Endodermal cell (in vitro differentiated cells): ENCODE results near the gene PPBP. TPM values are rescaled to one million over a fixed set of nuclear protein-coding genes. Genes with fewer than 3 reads are reported as not detected.

ENCODE experiments used
- DNase-seq: peaks from one replicate; pipeline ENCODE4 v3.0.0-alpha.2; 2017
- H3K27ac ChIP-seq: 2 replicates; pipeline ENCODE4 v1.5.1; 2013; ENCODE audit warnings: mild to moderate bottlenecking, low read depth, low read length, moderate library complexity
- H3K27me3 ChIP-seq: 2 replicates; pipeline ENCODE4 v1.6.1; 2013; ENCODE audit warnings: mild to moderate bottlenecking, low read length, moderate library complexity; ENCODE audit not compliant: insufficient read depth, control insufficient read depth, poor library complexity, severe bottlenecking
- H3K36me3 ChIP-seq: 2 replicates; pipeline ENCODE4 v1.7.0; 2013; ENCODE audit warnings: mild to moderate bottlenecking, low read length, moderate library complexity; ENCODE audit not compliant: control insufficient read depth, insufficient read depth
- H3K4me1 ChIP-seq: one replicate; pipeline ENCODE4 v1.7.0; 2013; ENCODE audit warnings: low read length; ENCODE audit not compliant: control insufficient read depth, insufficient read depth
- H3K4me3 ChIP-seq: 2 replicates; pipeline ENCODE4 v1.5.1; 2013; ENCODE audit warnings: mild to moderate bottlenecking, low read length, moderate library complexity
- H3K9ac ChIP-seq: 2 replicates; pipeline ENCODE4 v1.6.1; 2013; ENCODE audit warnings: mild to moderate bottlenecking, low read length, moderate library complexity; ENCODE audit not compliant: poor library complexity, severe bottlenecking; ENCODE audit errors: extremely low read depth
- H3K9me3 ChIP-seq: 2 replicates; pipeline ENCODE4 v1.6.1; 2013; ENCODE audit warnings: mild to moderate bottlenecking, low read length, moderate library complexity; ENCODE audit not compliant: control insufficient read depth
- H3K27ac Mint-ChIP-seq: 2 replicates; pipeline ENCODE4 v1.8.0; 2020; ENCODE audit warnings: mixed read lengths
- H3K27me3 Mint-ChIP-seq: 2 replicates; pipeline ENCODE4 v1.8.0; 2021; ENCODE audit warnings: mild to moderate bottlenecking, mixed read lengths; ENCODE audit not compliant: insufficient read depth
- H3K36me3 Mint-ChIP-seq: 2 replicates; pipeline ENCODE4 v1.8.0; 2020; ENCODE audit warnings: low read depth, mixed read lengths
- H3K4me1 Mint-ChIP-seq: 2 replicates; pipeline ENCODE4 v1.8.0; 2020; ENCODE audit warnings: mixed read lengths
- H3K4me3 Mint-ChIP-seq: 2 replicates; pipeline ENCODE4 v1.8.0; 2020; ENCODE audit warnings: mild to moderate bottlenecking, moderate library complexity, mixed read lengths
- H3K9me3 Mint-ChIP-seq: 2 replicates; pipeline ENCODE4 v1.8.0; 2020; ENCODE audit warnings: mild to moderate bottlenecking, mixed read lengths
- CTCF ChIP-seq: fragments of 200-600 bp; sonication (generic); conservative IDR thresholded peaks from 2 replicates; pipeline ENCODE4 v1.5.0; 2021; ENCODE audit warnings: antibody characterized with exemption, mild to moderate bottlenecking
- WGBS, 2 experiments: methylation state at CpG; one replicate each; pipeline versions ENCODE4 v1.1.5 to v1.1.7; 2013; ENCODE audit warnings: missing lambda C conversion rate in 2 of 2, mixed read lengths in 1 of 2; ENCODE audit not compliant: insufficient coverage in 1 of 2, insufficient read length in 1 of 2; 5-methylcytosine and 5-hydroxymethylcytosine counted together
- total RNA-seq, 2 donors: library from RNA; stranded (reverse); fragmentation: NEBNext Ultra II Directional in 1 of 2; extraction: Animal tissue kit (Norgen Biotek cat#: 25700) in 1 of 2; gene quantifications; 2 replicates in 1 of 2; 3 replicates in 1 of 2; pipeline ENCODE4 v1.2.1, GENCODE V29; 2021

PPBP gene
- total RNA-seq, 2 donors from 2014 or later = not detected

DNA sequence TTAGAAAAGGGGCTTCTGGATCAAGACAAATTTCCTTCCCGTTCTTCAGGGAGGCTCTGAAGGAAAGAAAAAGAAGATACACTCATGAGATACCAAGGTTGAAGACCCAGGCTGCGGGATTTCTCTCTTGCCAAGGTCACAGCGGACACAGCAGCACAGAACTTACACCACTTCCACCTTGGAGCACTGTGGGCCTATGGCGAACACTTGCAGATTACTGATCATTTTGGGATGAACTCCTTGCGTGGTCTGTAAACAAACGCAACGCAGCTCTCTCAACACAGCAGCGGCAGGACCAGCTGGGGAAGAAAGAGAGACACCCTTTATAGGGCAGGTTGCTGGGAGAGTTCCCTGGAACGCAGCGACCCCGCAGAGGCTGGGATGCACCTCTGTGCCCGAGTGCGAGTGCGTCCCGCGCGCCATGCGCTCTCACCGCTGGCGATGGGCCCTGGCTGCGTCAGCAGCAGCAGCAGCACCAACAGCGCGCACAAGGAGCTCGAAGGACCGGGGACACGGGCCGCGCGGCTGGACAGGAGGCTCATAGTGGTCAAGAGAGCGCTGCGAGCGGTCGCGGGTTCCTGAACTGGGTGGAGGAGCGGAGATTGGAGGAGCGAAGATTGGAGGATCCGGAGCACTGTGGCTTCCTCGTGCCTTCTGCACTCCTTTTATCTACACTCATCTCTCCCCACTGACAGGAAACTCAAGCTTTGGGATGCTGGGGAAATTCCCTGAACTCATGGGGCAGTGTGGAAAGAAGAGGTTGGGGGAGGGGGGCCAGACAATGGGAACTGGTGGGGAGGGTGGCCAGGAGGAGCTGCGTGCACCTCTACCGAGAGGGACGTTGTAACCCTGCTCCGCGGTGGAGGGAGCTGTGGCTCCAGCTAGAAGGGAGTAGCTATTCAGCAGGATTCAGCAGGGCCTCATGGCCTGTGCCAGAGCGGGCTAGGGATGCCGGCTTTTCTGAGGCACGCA is 10.3 kb upstream of the PPBP start, which contains the start of gene CXCL5:
TSS of gene CXCL5 (minus strand) at position 638 of the 972 bp plus-strand sequence. CDS start at position 542, 96 bp downstream.
- Histone ChIP-seq H3K27me3 (peaks cover 28% of the 10 kb centered on the region), H3K4me3 (peak within 1 kb of the TSS; percentile 76), H3K9me3 (no peaks in the 10 kb centered on the region), H3K4me1 (no peaks in the 10 kb centered on the region), H3K27ac (no peak within 1 kb of the TSS), H3K36me3 (no peaks in the 10 kb centered on the region), H3K9ac (no peak within 1 kb of the TSS)
- Mint-ChIP-seq H3K9me3 (no peaks in the 10 kb centered on the region), H3K4me3 (peak within 1 kb of the TSS; percentile 75), H3K36me3 (peaks cover 2% of the 10 kb centered on the region), H3K27me3 (peaks cover 24% of the 10 kb centered on the region), H3K27ac (peak within 1 kb of the TSS; percentile 81), H3K4me1 (peaks cover 17% of the 10 kb centered on the region)
- TF ChIP-seq CTCF = peak; percentile 54
- 31 to 67% methylated on average over 19 to 46 of the region's 46 CpGs for WGBS, 2 experiments
- peak; percentile 90 for DNase-seq

- peaks cover 3% of the 10 kb centered on the region for H3K27me3 ChIP-seq
- H3K4me3 Mint-ChIP-seq = no peak overlapping the region
- peaks cover 5% of the 10 kb centered on the region for H3K4me1 Mint-ChIP-seq
- H3K9me3 ChIP-seq = no peaks in the 10 kb centered on the region
- TF ChIP-seq CTCF = no peak
- H3K36me3 Mint-ChIP-seq = no peaks in the 10 kb centered on the region
- H3K4me3 ChIP-seq = no peak overlapping the region
- no peak overlapping the region for H3K9ac ChIP-seq
- H3K36me3 ChIP-seq = no peaks in the 10 kb centered on the region
- H3K27me3 Mint-ChIP-seq = no peaks in the 10 kb centered on the region
- no peaks in the 10 kb centered on the region for H3K4me1 ChIP-seq
- no peak overlapping the region for H3K27ac ChIP-seq
- no peak overlapping the region for H3K27ac Mint-ChIP-seq
- no peak for DNase-seq
- no CpG with 5 or more reads among the region's 1 CpG for WGBS, 2 experiments
- no peaks in the 10 kb centered on the region for H3K9me3 Mint-ChIP-seq
Measured at GRCh38 chr4:73992050-73992449, 4.1 kb upstream of the PPBP start.

- H3K4me1 ChIP-seq = no peaks in the 10 kb centered on the region
- H3K9me3 Mint-ChIP-seq = no peaks in the 10 kb centered on the region
- no peak overlapping the region for H3K27ac ChIP-seq
- no peak overlapping the region for H3K4me3 Mint-ChIP-seq
- H3K36me3 ChIP-seq = no peaks in the 10 kb centered on the region
- H3K4me1 Mint-ChIP-seq = peaks cover 5% of the 10 kb centered on the region
- H3K9me3 ChIP-seq = no peaks in the 10 kb centered on the region
- DNase-seq = no peak
- H3K4me3 ChIP-seq = no peak overlapping the region
- TF ChIP-seq CTCF = no peak
- H3K9ac ChIP-seq = no peak overlapping the region
- no peaks in the 10 kb centered on the region for H3K27me3 Mint-ChIP-seq
- no peaks in the 10 kb centered on the region for H3K36me3 Mint-ChIP-seq
- WGBS, 2 experiments = 78 to 100% methylated on average over 1 of the region's 1 CpG
- no peak overlapping the region for H3K27ac Mint-ChIP-seq
- H3K27me3 ChIP-seq = no peaks in the 10 kb centered on the region
Measured at GRCh38 chr4:73991742-73992000, 3.7 kb upstream of the PPBP start.
